HG03280 (cell line): ENCODE data around the gene DHX57.
"Not testable (repeated sequence)": the region's sequence is repeated elsewhere in the genome, so short reads cannot be mapped to it uniquely, and the experiment has no call there.

Experiments
- ATAC-seq: cut with Tn5 transposase; IDR thresholded peaks from one replicate; pipeline ENCODE4 v1.9.1; 2021; ENCODE audit warnings: mild to moderate bottlenecking, moderate library complexity; ENCODE audit not compliant: unreplicated experiment

DHX57 gene

GRCh38 chr2:38873763-38874162, 2.0 kb downstream of the DHX57 start:
- ATAC-seq, result no peak

GRCh38 chr2:38871432-38871831, 4.3 kb downstream of the DHX57 start:
- no peak for ATAC-seq

- no peak for ATAC-seq
These were observed 8.8 kb downstream of the DHX57 start for GRCh38 chr2:38866773-38867443.

- ATAC-seq, result peak; percentile 54
These were observed 12.6 kb downstream of the DHX57 start for GRCh38 chr2:38863061-38863695.

- no peak for ATAC-seq
These were observed 13.3 kb downstream of the DHX57 start for GRCh38 chr2:38862476-38862875.

- ATAC-seq, result no peak
These were observed 19.6 kb downstream of the DHX57 start for GRCh38 chr2:38856165-38856564.

- ATAC-seq, result peak; percentile 74
These were observed 25.7 kb downstream of the DHX57 start for GRCh38 chr2:38850045-38850444.

GRCh38 chr2:38836791-38837190, 38.9 kb downstream of the DHX57 start:
- ATAC-seq, result no peak

GRCh38 chr2:38835990-38836389, 39.7 kb downstream of the DHX57 start:
- peak; percentile 91 for ATAC-seq

- no peak for ATAC-seq
These were observed 40.6 kb downstream of the DHX57 start for GRCh38 chr2:38835015-38835601.

- no peak for ATAC-seq
These were observed 45.1 kb downstream of the DHX57 start for GRCh38 chr2:38830526-38831159.

- ATAC-seq, result no peak
These were observed 45.8 kb downstream of the DHX57 start for GRCh38 chr2:38829971-38830370.

GRCh38 chr2:38828460-38828859, 47.3 kb downstream of the DHX57 start:
- no peak for ATAC-seq

- ATAC-seq, result not testable (repeated sequence)
These were observed 48.1 kb downstream of the DHX57 start for GRCh38 chr2:38827539-38828145.

- no peak for ATAC-seq
These were observed 49.8 kb downstream of the DHX57 start for GRCh38 chr2:38825956-38826355.

GRCh38 chr2:38824906-38825305, 50.8 kb downstream of the DHX57 start:
- no peak for ATAC-seq

GRCh38 chr2:38823386-38823785, 52.3 kb downstream of the DHX57 start:
- ATAC-seq, result no peak

GRCh38 chr2:38818565-38818964, 57.2 kb downstream of the DHX57 start:
- no peak for ATAC-seq

GRCh38 chr2:38815936-38816335, 59.8 kb downstream of the DHX57 start:
- ATAC-seq, result no peak

GRCh38 chr2:38810488-38810887, 65.2 kb downstream of the DHX57 start:
- no peak for ATAC-seq

- no peak for ATAC-seq
These were observed 67.1 kb downstream of the DHX57 start for GRCh38 chr2:38808677-38809076.

GRCh38 chr2:38806733-38807059, 69.0 kb downstream of the DHX57 start:
- ATAC-seq, result no peak
